Neuronal stem cell (in vitro differentiated cells): ENCODE measurements around the gene SESN2.

Experiments
- DNase-seq: peaks from one replicate; pipeline ENCODE4 v3.0.0-alpha.2; 2013; ENCODE audit warnings: low spot score
- H2AFZ ChIP-seq: one replicate; pipeline ENCODE4 v1.6.1; 2013; ENCODE audit warnings: mild to moderate bottlenecking, low read length, inconsistent platforms
- H2AK5ac ChIP-seq: 2 replicates; pipeline ENCODE4 v1.6.1; 2013; ENCODE audit warnings: low read depth, mild to moderate bottlenecking, inconsistent platforms, low read length, moderate library complexity, mixed read lengths
- H2BK120ac ChIP-seq: 2 replicates; pipeline ENCODE4 v1.6.1; 2013; ENCODE audit warnings: low read depth, mild to moderate bottlenecking, inconsistent platforms, low read length, moderate library complexity, mixed read lengths
- H2BK12ac ChIP-seq: one replicate; pipeline ENCODE4 v1.6.1; 2013; ENCODE audit warnings: low read length, inconsistent platforms
- H2BK15ac ChIP-seq: 2 replicates; pipeline ENCODE4 v1.6.1; 2013; ENCODE audit warnings: mild to moderate bottlenecking, low read length, inconsistent platforms, mixed read lengths
- H2BK5ac ChIP-seq: one replicate; pipeline ENCODE4 v1.6.1; 2013; ENCODE audit warnings: inconsistent platforms, mild to moderate bottlenecking, low read length, moderate library complexity
- H3K14ac ChIP-seq: one replicate; pipeline ENCODE4 v1.6.1; 2013; ENCODE audit warnings: low read length, inconsistent platforms
- H3K18ac ChIP-seq: 2 replicates; pipeline ENCODE4 v1.6.1; 2013; ENCODE audit warnings: low read length, inconsistent platforms
- H3K23ac ChIP-seq: 2 replicates; pipeline ENCODE4 v1.6.1; 2013; ENCODE audit warnings: low read depth, mild to moderate bottlenecking, mixed read lengths, low read length, inconsistent platforms; ENCODE audit not compliant: poor library complexity
- H3K27ac ChIP-seq: replicated peaks from 3 replicates; pipeline ENCODE4 v1.5.1; 2013; ENCODE audit warnings: low read length, inconsistent platforms
- H3K27me3 ChIP-seq, 3 experiments: 2 replicates each; pipeline ENCODE4 v1.6.1; 2013; ENCODE audit warnings: low read length in 3 of 3, mild to moderate bottlenecking in 2 of 3, inconsistent platforms in 1 of 3, low read depth in 1 of 3, mixed read lengths in 1 of 3, moderate library complexity in 1 of 3; ENCODE audit not compliant: control insufficient read depth in 3 of 3, insufficient read depth in 3 of 3
- H3K36me3 ChIP-seq, 2 donors: replicated peaks in 1 of 2; 2 replicates each; pipeline ENCODE4 v1.6.1; 2013; ENCODE audit warnings: low read length in 2 of 2; ENCODE audit not compliant: control insufficient read depth in 2 of 2, insufficient read depth in 2 of 2
- H3K4ac ChIP-seq: 2 replicates; pipeline ENCODE4 v1.6.1; 2013; ENCODE audit warnings: inconsistent platforms, mild to moderate bottlenecking, low read length, moderate library complexity
- H3K4me1 ChIP-seq, 2 donors: 1 replicate in 1 of 2; 2 replicates in 1 of 2; pipeline ENCODE4 v1.6.1; 2013; ENCODE audit warnings: low read length in 2 of 2, low read depth in 1 of 2; ENCODE audit not compliant: control insufficient read depth in 2 of 2, insufficient read depth in 1 of 2
- H3K4me2 ChIP-seq: one replicate; pipeline ENCODE4 v1.6.1; 2013; ENCODE audit warnings: mild to moderate bottlenecking, low read length, inconsistent platforms; ENCODE audit not compliant: insufficient read depth, poor library complexity, severe bottlenecking
- H3K4me3 ChIP-seq, 2 donors: 2 replicates each; pipeline ENCODE4 v1.5.1; 2013; ENCODE audit warnings: low read length in 2 of 2, mild to moderate bottlenecking in 2 of 2, inconsistent platforms in 1 of 2, moderate library complexity in 1 of 2
- H3K79me1 ChIP-seq: one replicate; pipeline ENCODE4 v1.6.1; 2013; ENCODE audit warnings: low read depth, mild to moderate bottlenecking, inconsistent platforms, low read length, moderate library complexity
- H3K9ac ChIP-seq: one replicate; pipeline ENCODE4 v1.6.1; 2013; ENCODE audit warnings: mild to moderate bottlenecking, low read depth, low read length, inconsistent platforms; ENCODE audit not compliant: poor library complexity
- H3K9me3 ChIP-seq, 2 donors: replicated peaks in 1 of 2; 2 replicates each; pipeline versions ENCODE3 to v1.6.1; 2013; ENCODE audit warnings: low read length in 2 of 2, mild to moderate bottlenecking in 2 of 2, inconsistent platforms in 1 of 2, low read depth in 1 of 2, mixed read lengths in 1 of 2, moderate library complexity in 1 of 2; ENCODE audit not compliant: control insufficient read depth in 2 of 2, insufficient read depth in 1 of 2
- H4K8ac ChIP-seq: one replicate; pipeline ENCODE4 v1.6.1; 2013; ENCODE audit warnings: low read depth, mild to moderate bottlenecking, inconsistent platforms, low read length, moderate library complexity
- H4K91ac ChIP-seq: one replicate; pipeline ENCODE4 v1.6.1; 2013; ENCODE audit warnings: low read length, low read depth, mild to moderate bottlenecking, inconsistent platforms; ENCODE audit not compliant: poor library complexity
- WGBS, 2 donors: extraction: QIAGEN DNeasy Blood & Tissue Kit; methylation state at CpG; one replicate each; pipeline ENCODE4 v1.1.7; 2013; ENCODE audit warnings: missing lambda C conversion rate in 2 of 2, mixed read lengths in 1 of 2; ENCODE audit not compliant: insufficient read length in 2 of 2, insufficient replicate concordance in 1 of 2; ENCODE audit errors: extremely low coverage in 2 of 2; 5-methylcytosine and 5-hydroxymethylcytosine counted together

The SESN2 gene

DNA sequence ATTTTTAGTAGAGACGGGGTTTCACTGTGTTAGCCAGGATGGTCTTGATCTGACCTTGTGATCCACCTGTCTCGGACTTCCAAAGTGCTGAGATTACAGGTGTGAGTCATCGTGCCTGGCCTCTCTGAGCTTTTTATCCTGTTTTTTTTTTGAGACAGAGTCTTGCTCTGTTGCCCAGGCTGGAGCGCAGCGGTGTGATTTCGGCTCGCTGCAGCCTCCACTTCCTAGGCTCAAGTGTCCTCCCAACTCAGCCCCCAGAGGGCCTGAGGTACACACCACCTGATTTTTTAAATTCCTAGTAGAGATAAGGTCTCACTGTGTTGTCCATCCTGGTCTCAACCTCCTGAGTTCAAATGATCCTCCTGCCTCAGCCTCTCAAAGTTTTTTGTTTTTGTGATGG lies 20.4 kb downstream of the SESN2 start:
- H2BK5ac ChIP-seq, result no peak overlapping the region

DNA sequence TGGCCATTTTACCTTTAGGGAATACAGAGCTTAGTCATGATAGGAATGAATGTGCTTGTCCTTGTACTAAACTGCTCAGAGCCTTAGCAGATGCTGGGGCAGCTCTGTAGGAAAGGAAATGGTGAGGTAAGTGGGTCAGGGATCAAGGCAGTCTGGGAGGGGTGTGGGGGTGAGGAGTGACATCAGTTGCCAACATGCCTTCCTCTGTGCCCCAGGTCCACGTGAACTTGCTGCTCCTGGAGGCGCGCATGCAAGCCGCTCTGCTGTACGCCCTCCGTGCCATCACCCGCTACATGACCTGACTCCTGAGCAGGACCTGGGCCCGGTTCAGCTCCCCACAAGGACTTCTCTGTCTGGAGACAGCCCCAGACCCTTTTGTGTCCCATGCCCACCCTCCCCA lies 21.2 kb downstream of the SESN2 start:
- no peak overlapping the region for H3K14ac ChIP-seq
- H2BK15ac ChIP-seq, result no peak overlapping the region
- WGBS, 2 donors, result no CpG with 5 or more reads among the region's 8 CpGs
- no peak overlapping the region for H3K4ac ChIP-seq
- no peak overlapping the region for H4K91ac ChIP-seq
- H3K18ac ChIP-seq, result no peak overlapping the region
- H3K4me1 ChIP-seq, result no peaks in the 10 kb centered on the region
- H2AK5ac ChIP-seq, result no peak overlapping the region
- H3K27ac ChIP-seq, result no peak overlapping the region
- no peak overlapping the region for H2BK12ac ChIP-seq
- no peak overlapping the region for H2BK120ac ChIP-seq
- H3K23ac ChIP-seq, result no peak overlapping the region
- no peak overlapping the region for H3K4me2 ChIP-seq
- peaks cover 38 to 76% of the 10 kb centered on the region in 2 donors for H3K36me3 ChIP-seq
- H2AFZ ChIP-seq, result no peak overlapping the region
- no peak overlapping the region for H2BK5ac ChIP-seq
- no peaks in the 10 kb centered on the region for H3K27me3 ChIP-seq
- no peaks in the 10 kb centered on the region for H3K9me3 ChIP-seq
- no peak overlapping the region for H3K4me3 ChIP-seq
- no peaks in the 10 kb centered on the region for H3K79me1 ChIP-seq
- DNase-seq, result no peak
- no peak overlapping the region for H3K9ac ChIP-seq
- no peak overlapping the region for H4K8ac ChIP-seq

More for the DNA sequence above, 20.4 kb downstream of the SESN2 start:
- no peak overlapping the region for H3K27ac ChIP-seq
- no peak overlapping the region for H2AK5ac ChIP-seq
- no peak overlapping the region for H2BK12ac ChIP-seq
- H3K14ac ChIP-seq, result no peak overlapping the region
- no peak overlapping the region for H3K4ac ChIP-seq
- no peak overlapping the region for H3K9ac ChIP-seq
- no peak overlapping the region for H3K4me2 ChIP-seq
- no peak overlapping the region for H4K8ac ChIP-seq
- no CpG with 5 or more reads among the region's 7 CpGs for WGBS, 2 donors
- H3K79me1 ChIP-seq, result no peaks in the 10 kb centered on the region
- no peak overlapping the region for H4K91ac ChIP-seq
- no peak for DNase-seq
- H3K18ac ChIP-seq, result no peak overlapping the region
- no peak overlapping the region for H2BK120ac ChIP-seq
- no peaks in the 10 kb centered on the region for H3K4me1 ChIP-seq
- H3K27me3 ChIP-seq, result no peaks in the 10 kb centered on the region
- no peak overlapping the region for H2AFZ ChIP-seq
- H2BK15ac ChIP-seq, result no peak overlapping the region
- H3K9me3 ChIP-seq, result no peaks in the 10 kb centered on the region
- no peak overlapping the region for H3K4me3 ChIP-seq
- peaks cover 40 to 84% of the 10 kb centered on the region in 2 donors for H3K36me3 ChIP-seq
- H3K23ac ChIP-seq, result no peak overlapping the region

DNA sequence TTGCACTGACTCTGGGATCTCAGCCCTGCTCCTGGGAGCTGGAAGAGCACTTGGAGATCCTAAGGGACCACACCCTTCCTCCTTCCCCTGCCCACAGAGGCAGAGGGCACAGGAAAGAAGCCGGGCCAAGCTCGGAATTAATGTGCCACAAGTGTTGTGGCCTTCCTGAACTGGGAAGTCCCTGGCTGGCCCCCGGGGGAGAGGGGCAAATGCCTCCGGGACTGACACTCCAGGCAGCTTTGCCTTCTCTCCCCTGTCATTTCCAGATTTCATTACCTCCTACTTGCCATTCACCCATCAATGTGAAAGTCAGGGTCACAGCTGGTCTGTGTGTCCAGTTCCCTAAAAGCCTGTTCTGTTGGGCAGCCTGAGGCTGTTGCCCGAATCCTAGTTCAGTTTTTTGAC lies 21.7 kb downstream of the SESN2 start:
- no peak overlapping the region for H4K8ac ChIP-seq
- DNase-seq, result no peak
- no peak overlapping the region for H3K9ac ChIP-seq
- H3K79me1 ChIP-seq, result no peaks in the 10 kb centered on the region
- no peak overlapping the region for H2BK15ac ChIP-seq
- no CpG with 5 or more reads among the region's 5 CpGs for WGBS, 2 donors
- no peak overlapping the region for H3K27ac ChIP-seq
- no peaks in the 10 kb centered on the region for H3K9me3 ChIP-seq
- H2AK5ac ChIP-seq, result no peak overlapping the region
- H2BK5ac ChIP-seq, result no peak overlapping the region
- no peak overlapping the region for H2BK120ac ChIP-seq
- no peak overlapping the region for H3K18ac ChIP-seq
- H4K91ac ChIP-seq, result no peak overlapping the region
- no peak overlapping the region for H3K14ac ChIP-seq
- H2BK12ac ChIP-seq, result no peak overlapping the region
- no peak overlapping the region for H3K4me2 ChIP-seq
- no peaks in the 10 kb centered on the region for H3K4me1 ChIP-seq
- H3K4ac ChIP-seq, result no peak overlapping the region
- no peak overlapping the region for H3K4me3 ChIP-seq
- no peaks in the 10 kb centered on the region for H3K27me3 ChIP-seq
- H3K23ac ChIP-seq, result no peak overlapping the region
- H3K36me3 ChIP-seq, result peaks cover 38 to 71% of the 10 kb centered on the region in 2 donors
- H2AFZ ChIP-seq, result no peak overlapping the region

DNA sequence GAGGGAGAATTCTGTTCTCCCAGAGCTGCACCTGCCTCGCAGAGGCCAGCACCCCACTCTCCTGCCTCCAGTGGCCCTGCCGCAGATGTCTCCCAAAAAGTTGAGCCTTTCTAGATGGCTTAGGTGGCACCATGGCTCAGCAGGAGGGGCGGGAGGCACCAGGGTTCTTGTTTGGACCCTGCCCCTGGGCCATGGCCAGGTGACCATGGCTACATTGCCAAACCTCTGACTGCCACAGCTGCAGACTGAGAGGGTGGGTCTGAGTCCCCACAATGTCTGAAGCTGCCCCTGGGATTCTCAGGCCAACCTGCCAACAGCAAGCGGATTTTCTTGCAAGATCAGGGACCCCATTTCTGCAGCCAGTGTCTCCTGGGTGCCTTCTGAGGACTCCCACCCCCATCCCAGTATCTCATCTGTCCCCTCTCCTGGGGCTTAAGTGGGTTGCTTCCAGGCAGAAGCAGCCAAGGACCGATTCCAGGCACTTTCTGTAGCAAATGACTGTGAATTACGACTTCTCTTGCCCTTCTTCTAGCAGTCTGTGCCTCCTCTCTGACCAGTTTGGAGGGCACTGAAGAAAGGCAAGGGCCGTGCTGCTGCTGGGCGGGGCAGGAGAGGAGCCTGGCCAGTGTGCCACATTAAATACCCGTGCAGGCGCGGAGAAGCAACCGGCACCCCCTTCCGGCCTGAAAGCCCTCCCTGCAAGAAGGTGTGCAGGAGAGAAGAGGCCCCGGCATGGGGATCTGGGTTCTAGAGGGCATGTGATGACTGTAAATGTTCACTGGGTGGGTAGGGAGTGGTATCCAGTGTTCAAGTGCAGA lies 22.5 kb downstream of the SESN2 start:
- Histone ChIP-seq H2AFZ (no peak overlapping the region), H3K4ac (no peak overlapping the region), H3K27ac (no peak overlapping the region), H3K27me3 (no peaks in the 10 kb centered on the region), H2BK120ac (no peak overlapping the region), H4K8ac (no peak overlapping the region), H3K4me1 (no peaks in the 10 kb centered on the region), H2BK5ac (no peak overlapping the region), H4K91ac (no peak overlapping the region), H2BK12ac (no peak overlapping the region), H3K4me2 (no peak overlapping the region), H3K4me3 (no peak overlapping the region), H3K9me3 (no peaks in the 10 kb centered on the region), H2AK5ac (no peak overlapping the region), H3K23ac (no peak overlapping the region), H3K9ac (no peak overlapping the region), H3K18ac (no peak overlapping the region), H3K14ac (no peak overlapping the region), H3K79me1 (no peaks in the 10 kb centered on the region), H2BK15ac (no peak overlapping the region), H3K36me3 (peaks cover 36 to 65% of the 10 kb centered on the region in 2 donors)
- no CpG with 5 or more reads among the region's 14 CpGs for WGBS, 2 donors
- no peak for DNase-seq
